ENCODE measurements around the gene GALNT11. TPM values are rescaled to one million over a fixed set of nuclear protein-coding genes. Genes with fewer than 3 reads are reported as not detected.
"Not testable (repeated sequence)": the region's sequence is repeated elsewhere in the genome, so short reads cannot be mapped to it uniquely, and the experiment has no call there.

Gene GALNT11
- total RNA-seq, 2 experiments from 2014 or later, result 17.3 to 18.9 TPM

GRCh38 chr7:152013230-152013629 lies 12.2 kb upstream of the GALNT11 start:
- no peaks in the 10 kb centered on the region for H3K36me3 Mint-ChIP-seq (ENCODE audit: low read depth)
- H3K27ac Mint-ChIP-seq, result no peak overlapping the region
- H3K4me3 Mint-ChIP-seq, result no peak overlapping the region
- POLR2A ChIA-PET, result no interaction called here
- H3K4me1 Mint-ChIP-seq, result no peaks in the 10 kb centered on the region
- no peak for DNase-seq
- H3K27me3 Mint-ChIP-seq, result peaks cover 13% of the 10 kb centered on the region
- no peaks in the 10 kb centered on the region for H3K9me3 Mint-ChIP-seq
- CTCF ChIA-PET, result interaction anchor here (0.6 to 0.9 kb wide), 2 partner anchors 47 to 66 kb away, joined by 4 read pairs; no protein-coding TSS in a partner anchor

- no peaks in the 10 kb centered on the region for H3K4me1 Mint-ChIP-seq
- CTCF ChIA-PET, result interaction anchor here (0.6 to 0.9 kb wide), 2 partner anchors 65 to 299 kb away, joined by 4 read pairs; no protein-coding TSS in a partner anchor
- POLR2A ChIA-PET, result no interaction called here
- DNase-seq, result no peak
- no peak overlapping the region for H3K4me3 Mint-ChIP-seq
- H3K27me3 Mint-ChIP-seq, result peaks cover 13% of the 10 kb centered on the region
- no peaks in the 10 kb centered on the region for H3K9me3 Mint-ChIP-seq
- no peaks in the 10 kb centered on the region for H3K36me3 Mint-ChIP-seq (ENCODE audit: low read depth)
- H3K27ac Mint-ChIP-seq, result no peak overlapping the region
Measured at GRCh38 chr7:152013974-152014373, 11.5 kb upstream of the GALNT11 start.

GRCh38 chr7:152014722-152015121 lies 10.8 kb upstream of the GALNT11 start:
- Mint-ChIP-seq H3K27me3 (peaks cover 13% of the 10 kb centered on the region), H3K4me1 (no peaks in the 10 kb centered on the region), H3K27ac (no peak overlapping the region), H3K9me3 (no peaks in the 10 kb centered on the region), H3K4me3 (no peak overlapping the region), H3K36me3 (ENCODE audit: low read depth) (no peaks in the 10 kb centered on the region)
- ChIA-PET POLR2A (no interaction called here), CTCF (no interaction called here)
- DNase-seq, result no peak

DNA sequence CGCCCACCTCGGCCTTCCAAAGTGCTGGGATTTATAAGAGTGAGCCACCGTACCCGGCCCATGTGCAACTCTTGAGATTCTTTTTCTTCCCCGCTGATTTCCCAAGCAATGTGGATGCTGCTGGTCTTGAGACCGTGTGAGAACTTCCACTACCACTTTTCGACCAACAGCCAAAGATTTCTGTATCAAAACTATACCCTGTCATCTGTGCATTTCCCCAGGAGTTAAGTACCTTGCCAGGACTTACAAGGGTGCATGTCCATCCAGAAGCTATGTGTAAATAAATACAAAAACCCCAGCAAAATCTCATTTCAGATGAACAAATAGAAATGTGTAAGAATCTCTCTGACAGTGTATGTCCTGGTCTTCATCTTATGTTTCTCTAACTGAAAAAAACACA lies 9.9 kb upstream of the GALNT11 start:
- Mint-ChIP-seq H3K27ac (no peak overlapping the region), H3K27me3 (peaks cover 13% of the 10 kb centered on the region), H3K9me3 (no peaks in the 10 kb centered on the region), H3K4me1 (no peaks in the 10 kb centered on the region), H3K4me3 (no peak overlapping the region), H3K36me3 (ENCODE audit: low read depth) (no peaks in the 10 kb centered on the region)
- CTCF ChIA-PET, result no interaction called here
- POLR2A ChIA-PET, result no interaction called here
- DNase-seq, result no peak

DNA sequence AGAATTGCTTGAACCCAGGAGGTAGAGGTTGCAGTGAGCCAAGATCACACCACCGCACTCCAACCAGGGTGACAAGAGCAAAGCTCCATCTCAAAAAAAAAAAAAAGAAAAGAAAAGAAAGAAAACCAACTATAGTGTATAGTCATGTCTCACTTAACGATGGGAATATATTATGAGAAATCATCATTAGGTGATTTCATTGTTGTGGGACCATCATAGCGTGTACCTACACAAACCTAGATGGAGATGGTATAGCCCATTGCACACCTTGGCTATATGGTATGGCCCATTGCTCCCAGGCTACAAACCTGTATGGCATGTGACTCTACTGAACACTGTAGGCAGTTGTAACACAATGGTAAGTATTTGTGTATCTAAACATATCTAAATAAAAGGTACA lies 8.5 kb upstream of the GALNT11 start:
- POLR2A ChIA-PET, result no interaction called here
- Mint-ChIP-seq H3K4me1 (no peaks in the 10 kb centered on the region), H3K9me3 (no peaks in the 10 kb centered on the region), H3K27me3 (peaks cover 11% of the 10 kb centered on the region), H3K4me3 (no peak overlapping the region), H3K36me3 (ENCODE audit: low read depth) (no peaks in the 10 kb centered on the region), H3K27ac (no peak overlapping the region)
- CTCF ChIA-PET, result interaction anchor here (1.2 kb wide), 1 partner anchor 17 kb away, joined by 4 read pairs; no protein-coding TSS in a partner anchor
- no peak for DNase-seq

- DNase-seq; H3K27ac Mint-ChIP-seq; H3K36me3 Mint-ChIP-seq (ENCODE audit: low read depth); H3K9me3 Mint-ChIP-seq; H3K27me3 Mint-ChIP-seq; H3K4me1 Mint-ChIP-seq; H3K4me3 Mint-ChIP-seq; POLR2A ChIA-PET: not testable (repeated sequence)
- CTCF ChIA-PET, result interaction anchor here (1.2 kb wide), 1 partner anchor 18 kb away, joined by 4 read pairs; no protein-coding TSS in a partner anchor
Measured at GRCh38 chr7:152017683-152018082, 7.8 kb upstream of the GALNT11 start.

DNA sequence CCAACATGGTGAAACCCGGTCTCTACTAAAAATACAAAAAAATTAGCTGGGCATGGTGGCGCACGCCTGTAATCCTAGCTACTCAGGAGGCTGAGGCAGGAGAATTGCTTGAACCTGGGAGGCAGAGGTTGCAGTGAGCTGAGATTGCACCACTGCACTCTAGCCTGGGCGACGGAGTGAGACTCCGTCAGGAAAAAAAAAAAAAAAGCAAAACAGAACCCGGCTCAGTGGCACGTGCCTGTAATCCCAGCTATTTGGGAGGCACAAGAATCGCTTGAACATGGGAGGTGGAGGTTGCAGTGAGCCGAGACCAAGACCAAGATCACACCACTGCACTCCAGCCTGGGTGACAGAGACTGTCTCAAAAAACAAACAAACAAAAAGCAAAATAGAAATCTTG lies 3.7 kb upstream of the GALNT11 start:
- H3K9me3 Mint-ChIP-seq; POLR2A ChIA-PET; H3K27me3 Mint-ChIP-seq; H3K27ac Mint-ChIP-seq; DNase-seq; H3K4me3 Mint-ChIP-seq; H3K36me3 Mint-ChIP-seq (ENCODE audit: low read depth): not testable (repeated sequence)
- CTCF ChIA-PET, result interaction anchor here (0.6 kb wide), 1 partner anchor 64 kb away, joined by 3 read pairs; no protein-coding TSS in a partner anchor
- peaks cover 12% of the 10 kb centered on the region for H3K4me1 Mint-ChIP-seq

GRCh38 chr7:152025937-152026890 lies 740 bp downstream of the GALNT11 start:
- peak overlapping the region; percentile 85 for H3K27ac Mint-ChIP-seq

GRCh38 chr7:152027491-152028365 lies 2.3 kb downstream of the GALNT11 start:
- H3K9me3 Mint-ChIP-seq, H3K27ac Mint-ChIP-seq, POLR2A ChIA-PET, H3K4me3 Mint-ChIP-seq, DNase-seq, H3K27me3 Mint-ChIP-seq: not testable (repeated sequence)
- CTCF ChIA-PET, result interaction anchor here (0.6 to 1.5 kb wide), 3 partner anchors 28 to 1994 kb away, joined by 3 to 4 read pairs (median 3); no protein-coding TSS in a partner anchor
- H3K36me3 Mint-ChIP-seq (ENCODE audit: low read depth), result peaks cover 27% of the 10 kb centered on the region
- peaks cover 37% of the 10 kb centered on the region for H3K4me1 Mint-ChIP-seq

More at GRCh38 chr7:152025937-152026890, 740 bp downstream of the GALNT11 start:
- Mint-ChIP-seq H3K4me1 (peaks cover 37% of the 10 kb centered on the region), H3K4me3 (peak overlapping the region; percentile 79), H3K9me3 (peaks cover 4% of the 10 kb centered on the region), H3K27me3 (no peaks in the 10 kb centered on the region), H3K36me3 (ENCODE audit: low read depth) (peaks cover 27% of the 10 kb centered on the region)
- CTCF ChIA-PET, result no interaction called here
- DNase-seq, result no peak
- POLR2A ChIA-PET, result interaction anchor here (0.6 kb wide), 1 partner anchor 157 kb away, joined by 3 read pairs; no protein-coding TSS in a partner anchor

DNA sequence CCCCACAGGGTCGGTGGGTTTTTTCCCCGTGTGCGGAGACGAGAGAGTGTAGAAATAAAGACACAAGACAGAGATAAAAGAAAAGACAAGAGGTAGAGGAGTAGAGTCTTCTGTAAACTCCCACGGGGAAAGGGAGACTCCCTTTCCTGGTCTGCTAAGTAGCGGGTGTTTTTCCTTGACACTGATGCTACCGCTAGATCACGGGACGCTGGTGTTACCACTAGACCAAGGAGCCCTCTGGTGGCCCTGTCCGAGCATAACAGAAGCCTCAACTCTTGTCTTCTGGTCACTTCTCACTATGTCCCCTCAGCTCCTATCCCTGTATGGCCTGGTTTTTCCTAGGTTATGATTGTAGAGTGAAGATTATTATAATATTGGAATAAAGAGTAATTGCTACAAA lies 4.6 kb downstream of the GALNT11 start:
- POLR2A ChIA-PET, DNase-seq, H3K27me3 Mint-ChIP-seq, H3K27ac Mint-ChIP-seq, H3K4me3 Mint-ChIP-seq, H3K9me3 Mint-ChIP-seq, CTCF ChIA-PET: not testable (repeated sequence)
- peaks cover 34% of the 10 kb centered on the region for H3K36me3 Mint-ChIP-seq (ENCODE audit: low read depth)
- H3K4me1 Mint-ChIP-seq, result peaks cover 35% of the 10 kb centered on the region

DNA sequence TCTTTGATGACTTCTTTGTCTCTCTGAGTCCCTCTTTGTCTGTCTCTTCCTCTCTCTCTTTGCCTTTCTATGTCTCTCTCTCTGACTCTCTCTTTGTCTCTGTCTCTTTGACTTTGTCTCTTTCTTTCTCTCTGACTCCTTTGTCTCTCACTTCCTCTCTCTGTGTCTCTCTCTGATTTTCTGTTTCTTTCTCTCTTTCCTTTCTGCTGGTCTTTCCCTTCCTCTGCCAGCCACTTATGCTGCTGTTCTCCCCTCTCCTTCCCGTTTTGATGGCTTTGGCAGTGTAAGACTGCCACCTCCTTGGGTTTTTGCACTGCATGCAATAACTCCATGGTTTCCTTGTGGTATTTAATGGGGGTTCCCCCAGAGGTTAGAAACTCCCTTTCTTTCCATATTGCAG lies 5.2 kb downstream of the GALNT11 start:
- CTCF ChIA-PET, H3K9me3 Mint-ChIP-seq, POLR2A ChIA-PET, H3K27ac Mint-ChIP-seq, H3K4me3 Mint-ChIP-seq, DNase-seq, H3K27me3 Mint-ChIP-seq: not testable (repeated sequence)
- Mint-ChIP-seq H3K36me3 (ENCODE audit: low read depth) (peaks cover 34% of the 10 kb centered on the region), H3K4me1 (peaks cover 34% of the 10 kb centered on the region)

DNA sequence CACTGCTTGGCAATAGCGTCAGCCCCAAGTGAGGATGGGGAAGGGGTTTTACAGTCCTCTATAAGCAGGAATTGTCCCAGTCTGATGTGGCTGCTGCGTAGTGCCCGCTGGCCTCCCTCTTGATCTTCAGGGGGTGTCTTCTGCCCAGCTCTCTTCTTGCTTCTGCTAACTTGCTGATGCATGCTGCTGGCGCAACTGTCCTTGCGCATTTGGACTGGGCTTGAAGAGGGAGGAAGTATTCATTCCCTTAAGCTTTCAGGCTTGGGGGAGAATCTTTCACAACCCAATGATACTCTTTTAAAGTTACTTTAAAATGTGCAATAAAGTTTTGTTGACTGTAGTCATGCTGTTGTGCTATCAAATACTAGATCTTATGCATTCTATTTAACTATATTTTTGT lies 10.3 kb downstream of the GALNT11 start:
- Mint-ChIP-seq H3K9me3 (peaks cover 44% of the 10 kb centered on the region), H3K36me3 (ENCODE audit: low read depth) (peaks cover 43% of the 10 kb centered on the region), H3K4me3 (no peak overlapping the region), H3K27me3 (no peaks in the 10 kb centered on the region), H3K27ac (no peak overlapping the region), H3K4me1 (peaks cover 2% of the 10 kb centered on the region)
- POLR2A ChIA-PET, result no interaction called here
- CTCF ChIA-PET, result no interaction called here
- DNase-seq, result no peak

GRCh38 chr7:152038410-152038809 lies 12.9 kb downstream of the GALNT11 start:
- H3K4me3 Mint-ChIP-seq, CTCF ChIA-PET, POLR2A ChIA-PET, H3K4me1 Mint-ChIP-seq, DNase-seq, H3K27me3 Mint-ChIP-seq, H3K27ac Mint-ChIP-seq: not testable (repeated sequence)
- peaks cover 39% of the 10 kb centered on the region for H3K36me3 Mint-ChIP-seq (ENCODE audit: low read depth)
- peaks cover 54% of the 10 kb centered on the region for H3K9me3 Mint-ChIP-seq

Data from activated CD4-positive, alpha-beta T cell treated with anti-CD3 and anti-CD28 coated beads, Interleukin-2, amount 10 ng/mL, durations not matched to agents 7 days and 5 days (primary cell).